NCI-H1694 treated with DMSO at 0.1 percent for 48 hours (cell line): ENCODE results near the gene ZNF592.
"Not testable (repeated sequence)": the region's sequence is repeated elsewhere in the genome, so short reads cannot be mapped to it uniquely, and the experiment has no call there.

Source experiments
- DNase-seq: peaks from one replicate; lab custom pipeline; 2025; lab: John Stamatoyannopoulos, UW

The ZNF592 gene

DNA sequence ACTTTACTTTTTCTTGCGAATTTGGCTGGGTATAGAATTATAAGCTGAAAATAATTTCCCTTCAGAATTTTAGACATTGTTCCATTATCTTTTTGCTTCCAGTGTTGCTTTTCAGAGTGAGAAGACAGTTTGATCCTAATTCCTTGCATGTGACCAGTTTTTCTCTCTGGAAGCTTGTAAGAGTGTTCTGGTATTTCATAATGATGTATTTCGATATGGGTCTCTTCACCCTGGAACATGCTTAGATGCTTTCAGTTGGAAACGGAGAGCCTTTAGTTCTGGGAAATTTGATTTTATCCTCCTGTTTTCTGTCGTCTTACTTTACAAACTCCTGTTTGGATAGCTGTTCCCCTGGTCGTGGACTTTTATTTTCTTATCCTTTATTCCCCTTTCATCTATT is 82.6 kb downstream of the ZNF592 start:
- DNase-seq, result no peak

DNA sequence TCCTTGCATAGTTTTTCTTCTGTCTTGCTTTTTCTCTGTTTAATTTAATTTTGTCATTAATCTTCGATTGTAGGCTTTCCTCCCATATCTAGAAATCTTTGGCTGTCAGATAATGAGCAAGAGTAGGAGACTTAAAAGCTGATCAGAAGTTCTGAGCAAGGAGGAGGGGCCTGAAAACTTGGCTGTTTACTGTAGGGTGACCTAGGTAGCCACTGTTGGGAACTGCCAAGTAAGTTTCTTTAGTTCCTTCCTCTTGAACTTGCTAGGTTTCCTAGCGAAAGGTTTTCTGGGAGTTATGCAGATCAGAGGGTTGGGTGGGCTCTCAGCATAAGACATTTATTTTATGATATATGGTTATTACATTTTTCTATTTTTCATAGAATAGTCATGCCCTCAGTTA is 83.2 kb downstream of the ZNF592 start:
- no peak for DNase-seq

DNA sequence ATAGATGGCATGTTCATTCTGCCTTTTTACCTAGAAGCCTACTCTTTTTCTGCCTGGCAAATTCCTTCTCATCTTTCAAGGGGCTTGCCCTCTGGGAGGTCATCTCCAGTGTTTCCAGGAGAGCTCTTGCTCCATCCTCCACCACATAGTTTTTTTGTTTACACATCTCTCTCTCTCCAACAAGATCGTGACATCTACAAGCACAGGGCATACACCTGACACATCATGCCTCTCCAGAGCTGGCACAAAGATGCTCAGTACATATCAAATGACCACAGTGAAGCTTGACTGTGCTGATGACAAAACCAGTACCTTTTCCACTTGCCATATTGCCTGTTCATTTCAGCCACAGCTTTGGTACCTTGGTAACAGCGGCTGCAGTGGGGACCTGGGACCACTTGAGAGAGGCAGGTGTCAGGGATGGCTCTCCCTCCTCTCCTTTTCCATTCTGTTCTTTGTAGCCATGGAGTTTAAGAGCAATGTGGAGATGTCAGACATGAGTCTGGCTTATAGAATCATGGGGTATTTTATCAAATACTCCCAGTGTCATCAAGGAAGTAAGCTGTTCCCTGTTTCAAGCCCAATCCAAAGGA is 84.2 kb downstream of the ZNF592 start:
- no peak for DNase-seq

DNA sequence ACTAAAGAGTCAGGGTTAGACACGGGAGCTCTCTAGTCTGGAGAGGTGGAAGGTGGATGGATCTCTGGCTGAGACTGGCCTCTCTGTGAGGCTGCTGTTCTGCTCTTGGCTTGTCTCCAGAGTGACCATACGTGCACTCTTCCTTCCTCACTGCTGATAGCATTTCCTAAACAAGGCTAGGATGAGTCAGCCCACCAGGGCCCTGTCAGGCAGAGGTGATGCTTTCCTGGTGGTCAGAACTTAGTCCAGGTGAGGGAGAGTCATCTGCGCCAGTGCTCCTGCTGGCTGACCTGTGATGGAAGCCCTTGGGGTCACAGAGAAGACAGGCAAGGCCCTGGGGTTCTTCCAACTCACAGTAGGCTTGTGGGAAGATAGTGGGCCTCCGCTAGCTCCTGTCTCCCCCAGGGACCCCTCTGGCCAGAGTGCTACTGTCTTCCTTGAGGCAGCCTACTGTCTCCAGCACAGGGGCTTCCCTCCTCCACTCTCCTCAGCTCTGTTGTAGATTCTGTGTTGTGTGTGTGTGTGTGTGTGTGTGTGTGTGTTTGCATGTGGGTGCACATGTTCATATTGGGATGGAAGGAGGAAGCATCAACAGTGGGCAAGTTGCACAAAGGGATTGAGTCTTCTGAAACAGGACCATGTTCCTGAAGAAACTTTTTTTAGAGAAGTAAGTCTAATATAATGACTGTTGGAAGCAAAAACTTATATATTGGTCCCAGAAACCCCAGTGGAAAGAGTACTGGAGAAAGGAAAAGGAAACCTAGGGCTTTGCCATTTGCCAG is 85.2 kb downstream of the ZNF592 start:
- no peak for DNase-seq

DNA sequence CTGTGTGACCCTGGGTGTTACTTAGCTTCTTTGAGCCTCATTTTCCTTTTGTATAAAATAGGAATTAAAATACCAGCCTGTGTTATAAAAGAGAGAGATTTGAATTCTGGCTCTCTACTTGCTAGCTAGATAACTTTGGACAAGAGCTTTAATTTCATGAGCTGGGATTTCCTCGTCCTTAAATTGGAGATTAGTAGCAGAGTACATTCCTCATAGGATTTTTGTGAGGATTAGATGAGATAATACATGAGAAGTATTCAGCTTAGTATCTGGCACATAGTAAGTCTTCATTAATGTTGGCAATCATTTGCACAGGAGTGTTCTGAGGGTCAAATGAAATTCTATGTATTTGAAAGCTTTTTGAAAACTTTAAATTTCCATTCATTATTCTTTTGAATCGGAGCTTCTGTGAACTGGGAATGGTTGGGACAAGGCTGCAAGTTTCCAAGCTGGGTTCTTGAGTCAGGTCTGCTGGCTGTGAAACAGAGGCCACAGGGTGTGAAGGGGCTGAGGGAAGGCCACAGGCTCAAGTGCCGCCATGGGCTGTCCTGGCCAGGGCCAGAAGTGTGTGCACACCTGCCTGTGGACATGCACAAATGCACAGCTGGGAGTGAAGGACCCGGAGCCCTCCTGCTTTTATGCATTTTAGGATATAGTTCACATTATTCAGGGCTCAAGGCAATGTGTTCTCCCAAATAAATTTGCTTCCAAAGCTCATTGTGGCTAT is 86.0 kb downstream of the ZNF592 start:
- no peak for DNase-seq

DNA sequence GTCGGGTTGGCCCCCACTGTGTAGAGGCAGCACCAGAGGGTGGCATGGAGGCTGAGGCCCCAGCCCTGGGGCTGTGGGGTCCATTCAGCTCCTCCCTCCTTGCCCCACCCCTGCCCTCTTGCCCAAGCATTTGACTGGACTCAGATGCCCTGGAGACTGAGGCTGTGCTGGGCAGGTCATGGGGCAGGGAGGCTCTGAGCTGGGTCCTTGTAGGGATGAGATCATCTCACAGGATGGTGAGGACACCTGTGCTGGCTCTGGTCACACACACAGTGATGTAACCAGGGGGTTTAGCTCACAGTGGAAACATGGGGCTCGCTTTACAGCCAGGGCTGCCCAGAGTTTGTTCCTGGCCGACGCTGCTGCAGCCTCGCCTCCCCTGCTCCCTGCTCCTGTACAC is 86.6 kb downstream of the ZNF592 start:
- no peak for DNase-seq

DNA sequence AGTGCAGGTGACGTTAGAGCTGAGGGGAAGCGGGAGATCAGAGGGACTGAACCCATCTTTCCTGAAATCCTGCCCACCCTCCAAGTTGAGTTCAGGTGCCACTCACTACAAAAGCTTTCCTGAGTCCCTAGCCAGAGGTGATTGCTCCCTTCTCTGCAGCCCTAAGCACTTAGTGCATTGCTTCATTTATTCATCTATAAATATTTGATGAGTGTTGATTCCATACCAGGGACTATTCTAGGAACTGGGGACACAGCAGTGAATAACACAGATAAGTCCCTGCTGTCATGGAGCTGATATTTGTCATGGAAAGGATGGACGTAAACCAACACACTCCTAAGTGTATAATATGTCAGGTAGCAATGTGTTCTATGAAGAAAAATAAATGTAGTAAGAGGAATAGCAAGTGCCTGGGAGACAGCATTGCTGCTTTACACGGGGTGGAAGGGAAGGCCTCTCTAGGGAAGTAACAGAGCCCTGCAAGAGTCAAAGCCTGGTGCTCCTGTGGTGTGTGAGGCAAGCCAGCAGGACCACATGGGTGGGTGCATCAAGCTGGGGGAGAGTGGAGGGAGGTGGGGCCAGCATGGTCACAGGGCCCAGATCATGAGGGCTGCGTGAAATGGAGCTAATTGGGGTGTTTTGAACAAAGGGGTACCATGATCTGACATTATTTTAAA is 87.4 kb downstream of the ZNF592 start:
- no peak for DNase-seq

DNA sequence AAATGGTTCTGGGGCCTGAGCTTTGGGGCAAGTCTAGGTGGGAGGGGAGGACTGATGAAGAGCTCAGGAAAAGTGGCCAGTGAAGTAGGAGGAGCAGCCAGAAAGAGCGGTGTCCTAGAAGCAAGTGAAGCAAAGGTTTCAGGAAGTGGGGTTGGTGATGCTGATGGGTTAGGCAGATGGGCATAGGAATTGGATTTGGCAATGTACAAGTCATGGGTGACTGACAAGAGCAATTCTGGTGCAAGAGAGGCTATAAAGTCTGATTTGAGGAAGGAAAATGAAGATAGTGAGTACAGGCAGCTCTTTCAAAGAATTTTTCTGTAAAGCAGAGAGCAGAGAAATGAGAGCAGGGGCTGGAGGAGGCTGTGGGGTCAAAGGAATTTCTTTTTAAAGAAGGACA is 88.5 kb downstream of the ZNF592 start:
- DNase-seq, result no peak

DNA sequence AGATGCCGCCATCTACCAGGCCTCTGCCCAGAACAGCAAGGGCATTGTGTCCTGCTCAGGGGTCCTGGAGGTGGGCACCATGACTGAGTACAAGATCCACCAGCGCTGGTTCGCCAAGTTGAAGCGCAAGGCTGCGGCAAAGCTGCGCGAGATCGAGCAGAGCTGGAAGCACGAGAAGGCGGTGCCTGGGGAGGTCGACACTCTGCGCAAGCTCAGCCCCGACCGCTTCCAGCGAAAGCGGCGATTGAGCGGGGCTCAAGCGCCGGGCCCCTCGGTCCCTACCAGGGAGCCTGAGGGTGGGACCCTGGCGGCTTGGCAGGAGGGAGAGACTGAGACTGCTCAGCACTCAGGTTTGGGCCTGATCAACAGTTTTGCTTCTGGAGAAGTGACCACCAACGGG is 91.3 kb downstream of the ZNF592 start:
- no peak for DNase-seq

DNA sequence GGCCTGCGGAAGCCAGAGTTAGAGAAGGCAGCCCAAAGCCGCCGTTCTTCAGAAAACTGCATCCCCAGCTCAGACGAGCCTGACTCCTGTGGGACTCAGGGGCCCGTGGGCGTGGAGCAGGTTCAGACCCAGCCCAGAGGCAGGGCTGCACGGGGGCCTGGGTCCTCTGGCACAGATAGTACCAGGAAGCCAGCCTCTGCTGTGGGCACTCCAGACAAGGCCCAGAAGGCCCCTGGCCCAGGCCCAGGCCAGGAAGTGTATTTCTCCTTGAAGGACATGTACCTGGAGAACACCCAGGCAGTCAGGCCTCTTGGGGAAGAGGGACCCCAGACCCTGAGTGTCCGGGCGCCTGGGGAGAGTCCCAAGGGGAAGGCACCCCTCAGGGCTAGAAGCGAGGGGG is 91.9 kb downstream of the ZNF592 start:
- DNase-seq, result no peak

DNA sequence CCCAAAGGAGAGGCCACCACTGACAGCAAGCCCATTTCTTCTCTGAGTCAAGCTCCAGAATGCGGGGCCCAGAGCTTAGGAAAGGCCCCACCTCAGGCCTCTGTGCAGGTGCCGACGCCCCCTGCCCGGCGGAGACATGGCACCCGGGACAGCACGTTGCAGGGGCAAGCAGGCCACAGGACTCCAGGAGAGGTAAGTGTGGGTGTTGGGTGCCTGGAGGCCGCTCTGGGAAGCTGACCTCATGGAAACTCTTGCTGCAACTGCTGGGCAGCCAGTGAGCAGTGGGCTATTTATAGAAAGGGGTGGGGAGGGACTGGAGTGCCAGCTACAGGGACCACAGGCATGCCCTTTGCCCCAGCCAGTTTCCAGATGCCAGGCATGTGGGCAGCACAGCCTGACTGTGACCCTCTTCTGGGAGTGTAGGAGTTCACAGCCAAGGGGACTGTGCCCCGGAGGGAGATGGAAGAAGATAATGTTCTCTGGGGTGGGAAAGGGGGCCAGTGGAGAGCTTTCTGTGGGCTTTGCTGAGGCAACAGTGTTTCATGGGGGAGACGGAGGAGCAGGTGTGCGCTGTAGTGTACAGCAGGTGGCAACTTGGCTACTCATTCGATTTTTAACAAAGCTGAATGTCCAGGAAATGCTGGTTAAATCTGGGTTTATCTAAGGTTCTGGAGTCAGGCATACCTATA is 92.5 kb downstream of the ZNF592 start:
- DNase-seq, result no peak

DNA sequence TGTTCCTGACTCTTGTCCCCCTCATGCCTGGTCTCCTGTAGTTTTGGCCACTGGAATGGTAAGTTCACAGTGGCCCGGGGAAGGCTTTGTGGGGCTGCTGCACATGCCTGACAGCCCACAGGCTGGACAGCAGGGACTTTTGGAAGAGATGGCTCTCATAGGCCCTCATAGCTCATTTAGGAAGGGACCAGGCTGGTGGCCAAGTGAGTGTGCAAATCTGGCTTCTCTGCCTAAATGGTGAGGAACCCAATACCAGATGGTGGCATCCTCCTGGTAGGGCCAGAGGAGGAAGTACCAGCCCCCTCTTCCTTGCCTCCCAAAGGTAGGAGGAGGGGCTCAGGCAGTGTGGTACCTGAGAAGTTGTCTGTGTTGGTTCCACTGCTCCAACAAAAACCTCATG is 94.4 kb downstream of the ZNF592 start:
- DNase-seq, result no peak

DNA sequence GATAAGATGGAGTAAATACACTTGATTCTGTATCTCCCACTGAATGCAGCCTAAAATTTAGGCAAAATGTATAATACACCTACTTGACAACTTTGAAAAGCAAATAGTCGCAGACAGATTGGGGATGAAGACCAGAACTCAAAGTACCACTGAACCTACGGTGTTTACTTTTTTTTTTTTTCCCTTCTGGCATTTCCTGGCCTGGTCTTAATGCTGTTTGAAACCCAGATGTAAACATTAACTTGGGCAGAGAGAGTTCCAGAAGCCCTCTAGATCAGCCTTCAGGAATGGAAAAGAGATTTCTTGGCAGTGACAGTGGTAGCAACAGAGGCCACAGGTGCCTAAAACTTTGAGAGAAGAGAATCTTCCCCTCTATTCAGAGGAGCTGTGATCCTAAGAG is 96.6 kb downstream of the ZNF592 start:
- DNase-seq, result no peak

DNA sequence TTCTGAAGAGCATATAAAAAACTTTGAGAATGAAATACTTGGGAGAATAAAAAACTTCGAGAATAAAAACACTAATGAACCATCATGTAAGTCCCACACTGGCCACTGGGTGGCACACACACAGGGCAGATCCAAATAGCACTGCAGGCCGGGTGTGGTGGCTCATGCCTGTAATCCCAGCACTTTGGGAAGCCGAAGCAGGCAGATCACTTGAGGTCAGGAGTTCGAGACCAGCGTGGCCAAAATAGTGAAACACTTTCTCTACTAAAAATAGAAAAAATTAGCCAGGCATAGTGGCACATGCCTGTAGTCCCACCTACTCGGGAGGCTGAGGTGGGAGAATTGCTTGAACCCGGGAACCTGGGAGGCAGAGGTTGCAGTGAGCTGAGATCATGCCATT is 97.2 kb downstream of the ZNF592 start:
- not testable (repeated sequence) for DNase-seq

DNA sequence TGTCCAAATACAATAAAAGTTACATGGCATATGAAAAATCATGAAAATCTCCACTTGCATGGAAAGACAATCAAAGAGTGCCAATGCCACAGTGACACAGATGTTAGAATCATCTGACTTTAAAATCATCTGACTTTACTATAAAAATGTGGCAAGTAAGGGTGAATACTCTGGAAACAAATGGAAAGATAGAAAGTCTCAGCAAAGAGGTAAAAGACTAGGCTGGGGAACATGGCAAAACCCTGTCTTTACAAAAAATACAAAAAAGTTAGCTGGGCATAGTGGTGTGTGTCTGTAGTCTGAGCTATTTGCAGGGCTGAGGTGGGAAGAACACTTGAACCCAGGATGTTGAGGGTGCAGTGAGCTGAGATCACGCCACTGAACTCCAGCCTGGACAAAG is 97.9 kb downstream of the ZNF592 start:
- no peak for DNase-seq

DNA sequence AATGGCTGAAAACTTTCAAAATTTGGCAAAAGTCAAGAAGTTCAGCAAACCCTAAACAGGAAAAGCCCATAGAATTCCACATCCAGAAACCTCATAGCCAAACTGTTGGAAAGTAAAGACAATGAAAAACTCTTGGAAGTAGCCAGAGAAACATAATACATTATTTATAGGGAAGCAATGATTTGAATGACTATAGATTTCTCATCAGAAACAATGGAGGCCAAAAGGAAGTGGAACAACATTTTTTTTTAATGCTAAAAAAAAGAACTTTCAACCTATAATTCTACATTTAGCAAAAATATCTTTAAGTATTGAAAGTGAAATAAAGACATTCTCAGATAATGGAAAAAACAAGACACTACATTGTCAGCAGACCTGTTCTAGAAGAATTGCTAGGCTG is 99.0 kb downstream of the ZNF592 start:
- DNase-seq, result no peak

DNA sequence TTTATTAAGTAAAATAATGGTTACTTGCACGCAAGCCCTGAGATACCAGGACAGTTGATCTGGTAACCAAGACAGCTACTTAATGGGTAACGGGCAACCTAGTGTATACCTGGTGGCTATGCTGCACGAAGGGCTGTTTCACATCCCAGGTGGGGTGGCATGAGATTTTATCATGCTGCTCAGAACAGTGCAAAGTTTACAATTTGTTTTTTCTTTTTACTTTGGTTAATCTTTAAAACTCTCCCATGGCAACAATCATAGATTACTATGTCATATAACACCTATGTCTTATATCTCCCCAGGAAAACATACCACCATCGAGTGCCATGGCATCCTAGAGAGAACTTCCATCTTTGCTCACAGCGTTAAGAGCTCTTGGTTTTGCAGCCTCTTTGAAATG is 103.8 kb downstream of the ZNF592 start:
- DNase-seq, result no peak

DNA sequence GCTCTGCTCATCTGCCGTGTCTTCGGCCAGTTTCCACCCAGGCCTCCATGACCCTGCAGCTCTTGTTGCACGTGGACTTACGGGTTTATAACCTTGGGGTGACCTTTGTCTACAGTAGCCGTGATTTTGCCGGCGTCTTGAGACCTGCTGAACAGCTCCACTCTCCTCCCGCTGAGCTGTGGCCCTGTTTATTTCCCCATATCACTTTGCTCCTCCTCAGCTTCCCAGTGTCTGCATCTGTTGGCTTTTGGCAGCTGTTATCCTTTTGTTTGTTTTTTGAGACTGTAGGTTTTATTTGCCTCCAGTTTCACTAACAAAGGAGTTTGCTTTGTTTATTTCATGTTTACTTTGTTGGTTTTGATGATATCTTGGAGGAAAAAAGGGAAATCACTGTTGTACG is 106.7 kb downstream of the ZNF592 start:
- DNase-seq, result no peak

DNA sequence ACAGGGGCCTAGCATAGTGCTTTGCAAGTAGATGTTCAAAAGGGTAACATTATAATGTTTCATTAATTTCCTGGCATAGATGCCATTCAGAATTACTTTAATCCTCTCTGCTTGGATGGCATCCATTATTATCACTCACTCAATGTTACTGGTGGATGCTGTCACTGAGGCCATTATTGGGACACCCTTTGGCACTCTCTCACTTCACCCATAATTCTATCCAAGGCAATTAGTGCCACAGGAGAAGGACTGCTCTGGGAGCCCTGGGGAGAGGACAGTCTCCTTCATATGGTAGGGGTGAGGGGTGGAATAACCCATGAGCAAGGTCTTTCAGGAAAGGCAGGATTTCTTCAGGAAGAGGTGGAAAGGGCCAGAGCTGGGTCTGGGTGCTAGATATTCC is 107.4 kb downstream of the ZNF592 start:
- DNase-seq, result no peak
